B cell (primary cell): ENCODE data around the gene PTGFRN. TPM values are rescaled to one million over a fixed set of nuclear protein-coding genes. Genes with fewer than 3 reads are reported as not detected.
A peak's percentile ranks its signal among the peaks of the same experiment; 100 is the strongest.

Source experiments
- ATAC-seq: fragments of 200-7000 bp; cut with Tn5 transposase; one replicate; pipeline ENCODE4 v1.10.0; 2021; ENCODE audit warnings: low read depth, mild to moderate bottlenecking, moderate number of reproducible peaks, moderate library complexity
- CTCF ChIA-PET: fragments of 350-600 bp; sonication (Branson Sonifier 250); formaldehyde crosslinking; loops from one replicate; lab custom pipeline; 2021; ENCODE audit warnings: antibody characterized with exemption, inconsistent platforms; lab: Charles Lee
- POLR2A ChIA-PET: fragments of 350-600 bp; sonication (Branson Sonifier 250); formaldehyde crosslinking; loops from one replicate; lab custom pipeline; 2021; ENCODE audit warnings: antibody characterized with exemption; lab: Charles Lee
- DNase-seq: peaks from one replicate; pipeline ENCODE4 v3.0.0; 2013
- H2AFZ ChIP-seq: 2 replicates; pipeline ENCODE4 v1.6.1; 2012; ENCODE audit warnings: mild to moderate bottlenecking, low read depth, low read length; ENCODE audit not compliant: insufficient read depth, poor library complexity, severe bottlenecking
- H3K27ac ChIP-seq, 2 donors: 1 replicate in 1 of 2; 2 replicates in 1 of 2; pipeline ENCODE4 v1.5.1; 2012 to 2013; ENCODE audit warnings: low read length in 2 of 2, mild to moderate bottlenecking in 2 of 2, moderate library complexity in 1 of 2
- H3K27me3 ChIP-seq, 4 experiments: fragments of 200-600 bp in 1 of 4; sonication (generic) in 1 of 4; replicated peaks in 1 of 4; 1 replicate in 2 of 4; 2 replicates in 2 of 4; pipeline versions ENCODE4 v1.6.1 to v1.7.0; 2013 to 2016; ENCODE audit warnings: low read length in 3 of 4, mild to moderate bottlenecking in 2 of 4, mixed read lengths in 1 of 4, moderate library complexity in 1 of 4; ENCODE audit not compliant: insufficient read depth in 4 of 4, control insufficient read depth in 3 of 4; ENCODE audit errors: control extremely low read depth in 1 of 4
- H3K36me3 ChIP-seq, 2 experiments: replicated peaks in 1 of 2; 1 replicate in 1 of 2; 2 replicates in 1 of 2; pipeline versions ENCODE4 v1.6.1 to v1.7.1; 2013; ENCODE audit warnings: low read length in 1 of 2; ENCODE audit not compliant: insufficient read depth in 2 of 2, control insufficient read depth in 1 of 2; ENCODE audit errors: control extremely low read depth in 1 of 2, extremely low read depth in 1 of 2
- H3K4me1 ChIP-seq, 2 donors: fragments of 200-600 bp in 1 of 2; sonication (generic) in 1 of 2; 1 replicate in 1 of 2; 2 replicates in 1 of 2; pipeline versions ENCODE4 v1.5.1 to v1.6.1; 2013 to 2017; ENCODE audit warnings: low read length in 2 of 2; ENCODE audit not compliant: control insufficient read depth in 2 of 2, insufficient read depth in 2 of 2
- H3K4me2 ChIP-seq: replicated peaks from 2 replicates; pipeline ENCODE3; 2012; ENCODE audit warnings: mild to moderate bottlenecking, low read depth, low read length; ENCODE audit not compliant: poor library complexity, severe bottlenecking
- H3K4me3 ChIP-seq, 5 experiments: fragments of 200-600 bp in 1 of 5; sonication (generic) in 1 of 5; 1 replicate in 3 of 5; 2 replicates in 2 of 5; pipeline versions ENCODE4 v1.5.1 to v1.7.0; 2011 to 2016; ENCODE audit warnings: low read length in 4 of 5, mild to moderate bottlenecking in 4 of 5, low read depth in 2 of 5, control low read depth in 1 of 5, moderate library complexity in 1 of 5; ENCODE audit not compliant: insufficient read depth in 1 of 5; ENCODE audit errors: control extremely low read depth in 1 of 5, extremely low read depth in 1 of 5
- H3K79me2 ChIP-seq: fragments of 200-600 bp; sonication (generic); one replicate; pipeline ENCODE4 v1.6.0; 2016; ENCODE audit warnings: low read length; ENCODE audit not compliant: control insufficient read depth, insufficient read depth
- H3K9ac ChIP-seq: fragments of 200-600 bp; sonication (generic); 2 replicates; pipeline ENCODE4 v1.6.1; 2017; ENCODE audit warnings: mild to moderate bottlenecking, low read length, moderate library complexity
- H3K9me3 ChIP-seq, 3 donors: one replicate each; pipeline versions ENCODE4 v1.6.1 to v1.7.1; 2013; ENCODE audit warnings: low read length in 2 of 3; ENCODE audit not compliant: control insufficient read depth in 2 of 3, insufficient read depth in 1 of 3; ENCODE audit errors: control extremely low read depth in 1 of 3
- H4K20me1 ChIP-seq: 2 replicates; pipeline ENCODE4 v1.6.0; 2012; ENCODE audit warnings: mild to moderate bottlenecking, low read length; ENCODE audit not compliant: insufficient read depth, control insufficient read depth, poor library complexity, severe bottlenecking
- H3K27ac Mint-ChIP-seq: one replicate; pipeline ENCODE4 v1.8.0; 2021; ENCODE audit warnings: mixed read lengths
- H3K27me3 Mint-ChIP-seq: one replicate; pipeline ENCODE4 v1.8.0; 2021; ENCODE audit warnings: mixed read lengths
- H3K4me1 Mint-ChIP-seq: one replicate; pipeline ENCODE4 v1.8.0; 2021; ENCODE audit warnings: mixed read lengths
- H3K4me3 Mint-ChIP-seq: one replicate; pipeline ENCODE4 v1.8.0; 2021; ENCODE audit warnings: mixed read lengths
- H3K9me3 Mint-ChIP-seq: one replicate; pipeline ENCODE4 v1.8.0; 2022; ENCODE audit warnings: mixed read lengths; ENCODE audit not compliant: insufficient read depth
- CTCF ChIP-seq: fragments of 200-600 bp; IDR thresholded peaks from one replicate; pipeline ENCODE4 v1.8.0; 2022; ENCODE audit warnings: antibody characterized with exemption, mild to moderate bottlenecking
- EZH2 ChIP-seq: IDR thresholded peaks from 2 replicates; pipeline ENCODE4 v1.6.1; 2012; ENCODE audit warnings: borderline replicate concordance, low read depth, mild to moderate bottlenecking, moderate library complexity, low read length; ENCODE audit not compliant: insufficient read depth, poor library complexity, severe bottlenecking
- WGBS: methylation state at CpG from one replicate; pipeline ENCODE4 v1.1.5; 2013; ENCODE audit warnings: missing lambda C conversion rate; ENCODE audit not compliant: insufficient coverage; 5-methylcytosine and 5-hydroxymethylcytosine counted together
- intact Hi-C: fragments of 100-400 bp; cut with micrococcal nuclease; formaldehyde crosslinking; loops from one replicate; pipeline ENCODE4 v1.10.0; 2022
- polyA plus RNA-seq: library from polyadenylated mRNA; depleted of rRNA; stranded (reverse); fragments of >200 nt; gene quantifications from 2 replicates; pipeline ENCODE4 v1.2.3, GENCODE V29; 2012
- total RNA-seq, 2 donors: library from RNA; stranded (reverse); fragments of 120-200 nt in 1 of 2; gene quantifications; 1 replicate in 1 of 2; 2 replicates in 1 of 2; pipeline versions ENCODE4 v1.2.3 to v1.2.4, GENCODE V29; 2013 to 2022

Gene PTGFRN
- total and polyA plus RNA-seq, 2 donors (not counting 1 experiment from before 2014, with no cell fraction given), result 0.17 TPM; not detected in 1

GRCh38 chr1:116986421-116987255, 76.9 kb downstream of the PTGFRN start:
- no peak overlapping the region for H3K27ac Mint-ChIP-seq
- H3K4me3 Mint-ChIP-seq, result no peak overlapping the region
- H3K9ac ChIP-seq, result no peak overlapping the region
- no peak for DNase-seq
- no peaks in the 10 kb centered on the region for H3K4me1 ChIP-seq
- CTCF ChIA-PET, result no interaction called here
- intact Hi-C loops, result no loop called here
- H3K4me2 ChIP-seq, result peak overlapping the region; percentile 40
- H3K9me3 ChIP-seq, result no peaks in the 10 kb centered on the region
- TF ChIP-seq CTCF, result no peak
- no peak for TF ChIP-seq EZH2
- H3K27me3 ChIP-seq, result peaks cover 0 to 2% (median 0%) of the 10 kb centered on the region in 4 experiments
- H3K27ac ChIP-seq, result no peak overlapping the region
- H3K4me3 ChIP-seq, result no peak overlapping the region
- no peak for ATAC-seq
- peaks cover 13% of the 10 kb centered on the region for H3K27me3 Mint-ChIP-seq
- no peaks in the 10 kb centered on the region for H4K20me1 ChIP-seq
- no peaks in the 10 kb centered on the region for H3K9me3 Mint-ChIP-seq
- H2AFZ ChIP-seq, result peak overlapping the region; percentile 56
- POLR2A ChIA-PET, result no interaction called here
- no peaks in the 10 kb centered on the region for H3K36me3 ChIP-seq
- no peaks in the 10 kb centered on the region for H3K4me1 Mint-ChIP-seq
- 63% methylated on average over 19 of the region's 29 CpGs for WGBS
- H3K79me2 ChIP-seq, result no peaks in the 10 kb centered on the region

GRCh38 chr1:116987256-116987555, 77.5 kb downstream of the PTGFRN start:
- Mint-ChIP-seq H3K27ac (no peak overlapping the region), H3K9me3 (no peaks in the 10 kb centered on the region), H3K4me1 (no peaks in the 10 kb centered on the region), H3K27me3 (peaks cover 13% of the 10 kb centered on the region), H3K4me3 (no peak overlapping the region)
- POLR2A ChIA-PET, result no interaction called here
- Histone ChIP-seq H3K36me3 (no peaks in the 10 kb centered on the region), H3K9me3 (no peaks in the 10 kb centered on the region), H3K27ac (no peak overlapping the region), H3K79me2 (no peaks in the 10 kb centered on the region), H3K4me1 (no peaks in the 10 kb centered on the region), H3K4me2 (peak overlapping the region; percentile 40), H2AFZ (peak overlapping the region; percentile 56), H3K4me3 (no peak overlapping the region), H3K9ac (no peak overlapping the region), H4K20me1 (no peaks in the 10 kb centered on the region), H3K27me3 (peaks cover 0 to 2% (median 0%) of the 10 kb centered on the region in 4 experiments)
- TF ChIP-seq CTCF (no peak), EZH2 (no peak)
- CTCF ChIA-PET, result interaction anchor here (0.7 kb wide), 1 partner anchor 270 kb away, joined by 3 read pairs; no protein-coding TSS in a partner anchor
- ATAC-seq (no peak), DNase-seq (peak; percentile 11)
- intact Hi-C loops, result no loop called here
- WGBS, result 70% methylated on average over 5 of the region's 11 CpGs
